SK-N-SH (cell line): ENCODE data around the gene RAPGEF4. TPM values are rescaled to one million over a fixed set of nuclear protein-coding genes. Genes with fewer than 3 reads are reported as not detected.

Source experiments
- CTCF ChIA-PET: fragments of 300-600, 350-600 bp; formaldehyde crosslinking; extraction: SDS; loops from one replicate; lab custom pipeline; 2021; lab: Yijun Ruan, JAX
- POLR2A ChIA-PET: fragments of 350-600 bp; sonication (Branson Sonifier 250); formaldehyde crosslinking; extraction: SDS; loops from one replicate; lab custom pipeline; 2020; ENCODE audit warnings: antibody characterized with exemption, inconsistent platforms; lab: Yijun Ruan, JAX
- DNase-seq: peaks from one replicate; pipeline ENCODE4 v3.0.0; 2012
- H2AFZ ChIP-seq: fragments of 200-600 bp; sonication (generic); 2 replicates; pipeline ENCODE4 v1.8.1; 2016; ENCODE audit warnings: antibody characterized with exemption, mild to moderate bottlenecking, low read depth
- H3F3A ChIP-seq: fragments of 200-600 bp; sonication (generic); replicated peaks from 2 replicates; pipeline ENCODE3; 2016; ENCODE audit warnings: antibody characterized with exemption, mild to moderate bottlenecking; ENCODE audit not compliant: insufficient read depth
- H3K27ac ChIP-seq, 2 experiments: fragments of 200-500 bp in 1 of 2; fragments of 200-600 bp in 1 of 2; sonication (Bioruptor generic) in 1 of 2; sonication (generic), shearing (Covaris generic) in 1 of 2; 2 replicates each; pipeline versions ENCODE4 v1.5.1 to v1.6.1; 2014 to 2016; ENCODE audit warnings: low read depth in 2 of 2, inconsistent platforms in 1 of 2, low read length in 1 of 2, mild to moderate bottlenecking in 1 of 2, mixed read lengths in 1 of 2
- H3K27me3 ChIP-seq: fragments of 200-600 bp; sonication (generic), shearing (Covaris generic); 2 replicates; pipeline ENCODE4 v1.6.1; 2016; ENCODE audit warnings: mixed run types; ENCODE audit not compliant: insufficient read depth
- H3K36me3 ChIP-seq, 2 experiments: fragments of 200-500 bp in 1 of 2; fragments of 200-600 bp in 1 of 2; sonication (Bioruptor generic) in 1 of 2; sonication (generic) in 1 of 2; replicated peaks in 1 of 2; 2 replicates each; pipeline versions ENCODE3 to v1.5.1; 2014 to 2016; ENCODE audit warnings: low read length in 1 of 2, mild to moderate bottlenecking in 1 of 2; ENCODE audit not compliant: insufficient read depth in 2 of 2, control insufficient read depth in 1 of 2
- H3K4me1 ChIP-seq, 2 experiments: fragments of 200-500 bp in 1 of 2; fragments of 200-600 bp in 1 of 2; sonication (Bioruptor generic) in 1 of 2; sonication (generic), shearing (Covaris generic) in 1 of 2; 2 replicates each; pipeline versions ENCODE4 v1.5.1 to v1.6.1; 2014 to 2016; ENCODE audit warnings: low read depth in 1 of 2, low read length in 1 of 2, mixed run types in 1 of 2; ENCODE audit not compliant: insufficient read depth in 2 of 2, control insufficient read depth in 1 of 2
- H3K4me2 ChIP-seq: fragments of 200-600 bp; sonication (generic), shearing (Covaris generic); 2 replicates; pipeline ENCODE4 v1.6.1; 2017; ENCODE audit warnings: mixed run types
- H3K4me3 ChIP-seq, 2 experiments: fragments of 200-500 bp in 1 of 2; fragments of 200-600 bp in 1 of 2; sonication (Bioruptor generic) in 1 of 2; sonication (generic), shearing (Covaris generic) in 1 of 2; 2 replicates each; pipeline versions ENCODE4 v1.5.1 to v1.8.1; 2014 to 2016; ENCODE audit warnings: low read depth in 2 of 2, inconsistent platforms in 1 of 2, low read length in 1 of 2, mild to moderate bottlenecking in 1 of 2, mixed read lengths in 1 of 2, moderate library complexity in 1 of 2
- H3K79me2 ChIP-seq: fragments of 200-600 bp; sonication (generic); 2 replicates; pipeline ENCODE4 v1.8.1; 2017; ENCODE audit warnings: mild to moderate bottlenecking; ENCODE audit not compliant: insufficient read depth
- H3K9ac ChIP-seq: fragments of 200-600 bp; sonication (generic); 2 replicates; pipeline ENCODE4 v1.6.1; 2017; ENCODE audit warnings: mixed run types
- H3K9me2 ChIP-seq: fragments of 200-600 bp; sonication (generic); 2 replicates; pipeline ENCODE4 v1.6.1; 2017; ENCODE audit warnings: mixed run types
- H3K9me3 ChIP-seq: fragments of 200-600 bp; sonication (generic); 2 replicates; pipeline ENCODE4 v1.6.1; 2017; ENCODE audit warnings: mixed run types, mild to moderate bottlenecking, moderate library complexity
- H4K20me1 ChIP-seq: fragments of 200-600 bp; sonication (generic); 2 replicates; pipeline ENCODE4 v1.6.1; 2017; ENCODE audit warnings: mild to moderate bottlenecking, mixed run types; ENCODE audit not compliant: insufficient read depth
- CTCF ChIP-seq: fragments of 200-600 bp; sonication (generic); IDR thresholded peaks from 2 replicates; pipeline ENCODE4 v1.6.1; 2017; ENCODE audit warnings: antibody characterized with exemption, mild to moderate bottlenecking, moderate library complexity
- EP300 ChIP-seq, 2 experiments: IDR thresholded peaks; 2 replicates each; pipeline versions ENCODE4 v1.4.0 to v1.6.1; 2012; ENCODE audit warnings: borderline replicate concordance in 1 of 2, low read depth in 1 of 2, low read length in 1 of 2
- FOSL2 ChIP-seq: IDR thresholded peaks from 2 replicates; pipeline ENCODE4 v1.4.0; 2012; ENCODE audit warnings: low read depth, mild to moderate bottlenecking, moderate library complexity, borderline replicate concordance
- FOXJ3 ChIP-seq: sonication (generic); formaldehyde crosslinking; IDR thresholded peaks from 2 replicates; pipeline ENCODE4 v1.5.1; 2020; ENCODE audit warnings: mild to moderate bottlenecking, missing genetic modification reagents
- FOXM1 ChIP-seq: IDR thresholded peaks from 2 replicates; pipeline ENCODE4 v1.4.0; 2012; ENCODE audit warnings: low read depth, mild to moderate bottlenecking
- GABPA ChIP-seq: IDR thresholded peaks from 2 replicates; pipeline ENCODE4 v1.4.0; 2012; ENCODE audit warnings: low read depth, mild to moderate bottlenecking
- GATA2 ChIP-seq: sonication (generic); formaldehyde crosslinking; IDR thresholded peaks from 2 replicates; pipeline ENCODE4 v1.5.0; 2020; ENCODE audit warnings: mild to moderate bottlenecking, missing genetic modification reagents
- IRF3 ChIP-seq: fragments of 150-350 bp; IDR thresholded peaks from 2 replicates; pipeline ENCODE4 v1.6.1; 2016; ENCODE audit warnings: mild to moderate bottlenecking, low read depth, low read length
- MXI1 ChIP-seq: IDR thresholded peaks from 2 replicates; pipeline ENCODE4 v1.6.1; 2012; ENCODE audit warnings: mild to moderate bottlenecking, low read depth, low read length, improper control_type of control experiment
- NFIC ChIP-seq: IDR thresholded peaks from 2 replicates; pipeline ENCODE4 v1.4.0; 2012; ENCODE audit warnings: borderline replicate concordance
- RCOR1 ChIP-seq: fragments of 150-350 bp; IDR thresholded peaks from 2 replicates; pipeline ENCODE4 v1.6.1; 2017; ENCODE audit warnings: antibody characterized with exemption, low read length
- TCF12 ChIP-seq: IDR thresholded peaks from 2 replicates; pipeline ENCODE4 v1.4.0; 2012
- USF1 ChIP-seq: IDR thresholded peaks from 2 replicates; pipeline ENCODE4 v1.4.0; 2012; ENCODE audit warnings: low read depth, borderline replicate concordance
- YY1 ChIP-seq: IDR thresholded peaks from 2 replicates; pipeline ENCODE4 v1.4.0; 2012; ENCODE audit warnings: low read depth, mild to moderate bottlenecking
- WGBS: methylation state at CpG from one replicate; pipeline ENCODE4 v1.1.6; 2017; ENCODE audit warnings: low lambda C conversion rate; 5-methylcytosine and 5-hydroxymethylcytosine counted together
- polyA plus RNA-seq, 3 experiments: library from polyadenylated mRNA; depleted of rRNA; stranded (reverse); fragments of >200 nt; gene quantifications; 2 replicates each; pipeline ENCODE4 v1.2.3, GENCODE V29; 2012
- TF ChIP-seq, protein P1 (sequence below): fragments of 150-350 bp; IDR thresholded peaks from 2 replicates; pipeline ENCODE4 v1.6.1; 2017; ENCODE audit warnings: antibody characterized with exemption, low read length, low read depth, borderline replicate concordance

RAPGEF4 gene
- polyA plus RNA-seq, 1 of the 3 experiments (the other 2 are of a cell fraction): 0.30 TPM

GRCh38 chr2:172839446-172839845 lies 103.8 kb downstream of the RAPGEF4 start (continued):
- TF ChIP-seq USF1 (no peak), EP300 (IDR thresholded peaks at IDR 0.05; ENCODE audit: borderline replicate concordance in 1 of 2, low read depth in 1 of 2, low read length in 1 of 2) (no peak), FOXJ3 (CRISPR knock-in tag) (no peak), IRF3 (no peak), YY1 (no peak), TCF12 (no peak), MXI1 (no peak), CTCF (no peak)
- TF ChIP-seq, all 33 proteins: peak for 0

GRCh38 chr2:172842511-172843265 lies 107.0 kb downstream of the RAPGEF4 start:
- CTCF ChIA-PET: interaction anchor here (0.9 to 6.9 kb wide), 8 partner anchors 13 to 368 kb away, joined by 3 to 55 read pairs (median 4); no protein-coding TSS in a partner anchor
- Histone ChIP-seq H3K27ac (peak overlapping the region in 1 of 2 experiments; percentile 83; a peak in 2 of 4 replicates), H3K4me2 (no peak overlapping the region), H3K9me3 (no peaks in the 10 kb centered on the region), H3K9ac (no peak overlapping the region), H3K79me2 (no peaks in the 10 kb centered on the region), H3K36me3 (no peaks in the 10 kb centered on the region), H2AFZ (no peak overlapping the region), H3K4me3 (no peak overlapping the region), H3K27me3 (no peaks in the 10 kb centered on the region), H3F3A (no peaks in the 10 kb centered on the region), H4K20me1 (no peaks in the 10 kb centered on the region), H3K4me1 (peaks cover 0 to 32% of the 10 kb centered on the region in 2 experiments; a peak in 2 of 4 replicates), H3K9me2 (no peaks in the 10 kb centered on the region)
- POLR2A ChIA-PET: interaction anchor here (1.0 to 1.1 kb wide), 2 partner anchors 16 to 63 kb away, joined by 3 read pairs; no protein-coding TSS in a partner anchor
- TF ChIP-seq FOSL2 (no peak), GABPA (no peak), RCOR1 (peak; percentile 33; the same call in 1 of the 2 replicates), NFIC (no peak), FOXM1 (no peak), EP300 (IDR thresholded peaks at IDR 0.05; ENCODE audit: borderline replicate concordance in 1 of 2, low read depth in 1 of 2, low read length in 1 of 2) (peak in 1 of 2 experiments; percentile 9; a peak in 1 of 4 replicates), GATA2 (CRISPR knock-in tag) (peak; percentile 78), MXI1 (peak; percentile 55; the same call in 1 of the 2 replicates), CTCF (no peak)
- TF ChIP-seq, protein P1, sequence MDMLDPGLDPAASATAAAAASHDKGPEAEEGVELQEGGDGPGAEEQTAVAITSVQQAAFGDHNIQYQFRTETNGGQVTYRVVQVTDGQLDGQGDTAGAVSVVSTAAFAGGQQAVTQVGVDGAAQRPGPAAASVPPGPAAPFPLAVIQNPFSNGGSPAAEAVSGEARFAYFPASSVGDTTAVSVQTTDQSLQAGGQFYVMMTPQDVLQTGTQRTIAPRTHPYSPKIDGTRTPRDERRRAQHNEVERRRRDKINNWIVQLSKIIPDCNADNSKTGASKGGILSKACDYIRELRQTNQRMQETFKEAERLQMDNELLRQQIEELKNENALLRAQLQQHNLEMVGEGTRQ: no peak
- no peak for DNase-seq
- WGBS: 37% methylated on average over 5 of the region's 5 CpGs
